Stimulated activated CD4-positive, alpha-beta T cell treated with anti-CD3 and anti-CD28 coated beads, Interleukin-1b, Interleukin-23, amount 100 ng/mL, for 48 hours (primary cell): ENCODE results near the gene TRIM3.
A peak's percentile ranks its signal among the peaks of the same experiment; 100 is the strongest.

Experiments used
- DNase-seq: peaks from one replicate; pipeline ENCODE4 v3.0.0-alpha.2; 2020

The TRIM3 gene

DNA sequence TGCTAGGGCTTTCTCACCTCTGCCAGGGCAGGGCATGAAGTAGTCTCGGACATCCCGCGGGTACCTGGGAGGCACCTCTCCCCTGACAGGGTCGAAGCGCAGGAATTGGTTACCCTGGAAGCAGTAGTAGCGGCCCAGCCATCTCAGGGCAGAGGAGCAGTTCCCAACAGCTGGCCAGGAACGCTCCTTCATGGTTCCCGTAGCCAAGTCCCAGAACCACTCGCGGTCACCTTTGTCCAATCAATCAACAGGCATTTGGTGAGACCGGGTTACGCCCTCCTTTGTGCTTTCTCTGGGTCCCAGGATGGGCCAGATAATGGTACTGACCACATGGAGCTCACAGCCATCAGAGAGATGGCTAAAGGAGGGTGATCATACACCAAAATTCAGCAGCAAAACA, 36.3 kb downstream of the TRIM3 start:
- no peak for DNase-seq

DNA sequence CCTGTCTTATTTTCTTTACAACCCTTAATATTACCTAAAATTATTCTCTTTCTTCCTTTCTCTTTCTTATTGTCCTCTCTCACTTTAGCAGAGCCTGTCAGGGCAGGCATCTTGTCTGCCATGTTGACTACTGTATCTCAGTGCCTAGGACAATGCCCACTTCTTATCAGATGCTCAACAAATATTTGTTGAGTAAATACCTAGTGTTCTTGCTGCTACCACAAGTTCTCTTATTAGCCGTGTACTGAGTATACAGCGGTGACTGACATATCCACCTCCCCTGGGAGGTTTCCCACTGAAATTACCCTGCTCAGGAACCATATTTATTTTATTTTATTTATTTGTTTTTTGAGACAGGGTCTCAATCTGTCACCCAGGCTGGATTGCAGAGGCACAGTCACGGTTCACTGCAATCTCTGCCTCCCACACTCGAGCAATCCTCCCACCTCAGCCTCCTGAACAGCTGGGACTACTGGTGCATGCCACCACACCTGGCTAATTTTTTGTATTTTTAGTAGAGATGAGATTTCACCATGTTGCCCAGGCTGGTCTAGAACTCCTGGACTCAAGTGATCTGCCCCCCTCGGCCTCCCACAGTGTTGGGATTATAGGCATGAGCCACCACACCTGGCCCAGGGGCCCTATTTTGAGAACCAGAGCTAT, 39.6 kb downstream of the TRIM3 start:
- no peak for DNase-seq

GRCh38 chr11:6431861-6432260, 41.9 kb downstream of the TRIM3 start:
- DNase-seq: no peak

DNA sequence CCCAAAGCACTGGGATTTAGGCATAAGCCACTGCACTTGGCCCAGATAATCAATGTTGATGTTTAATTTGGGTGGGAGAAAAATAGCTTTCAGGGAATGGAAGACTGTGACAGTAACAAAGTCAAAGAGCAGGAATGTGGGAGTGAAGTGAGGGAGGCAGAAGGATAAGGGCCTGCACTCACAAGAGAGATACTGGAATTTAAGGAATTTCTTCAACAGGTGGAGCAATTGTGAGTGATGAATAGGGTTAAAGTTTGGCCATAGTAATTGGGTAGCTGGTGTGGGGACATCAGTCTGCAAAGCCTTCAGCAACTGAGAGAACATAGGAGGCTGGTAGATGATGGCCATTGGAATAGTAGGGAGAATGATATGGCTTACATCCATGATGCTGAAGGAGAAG, 46.2 kb downstream of the TRIM3 start:
- no peak for DNase-seq

GRCh38 chr11:6420677-6421076, 53.1 kb downstream of the TRIM3 start:
- no peak for DNase-seq

DNA sequence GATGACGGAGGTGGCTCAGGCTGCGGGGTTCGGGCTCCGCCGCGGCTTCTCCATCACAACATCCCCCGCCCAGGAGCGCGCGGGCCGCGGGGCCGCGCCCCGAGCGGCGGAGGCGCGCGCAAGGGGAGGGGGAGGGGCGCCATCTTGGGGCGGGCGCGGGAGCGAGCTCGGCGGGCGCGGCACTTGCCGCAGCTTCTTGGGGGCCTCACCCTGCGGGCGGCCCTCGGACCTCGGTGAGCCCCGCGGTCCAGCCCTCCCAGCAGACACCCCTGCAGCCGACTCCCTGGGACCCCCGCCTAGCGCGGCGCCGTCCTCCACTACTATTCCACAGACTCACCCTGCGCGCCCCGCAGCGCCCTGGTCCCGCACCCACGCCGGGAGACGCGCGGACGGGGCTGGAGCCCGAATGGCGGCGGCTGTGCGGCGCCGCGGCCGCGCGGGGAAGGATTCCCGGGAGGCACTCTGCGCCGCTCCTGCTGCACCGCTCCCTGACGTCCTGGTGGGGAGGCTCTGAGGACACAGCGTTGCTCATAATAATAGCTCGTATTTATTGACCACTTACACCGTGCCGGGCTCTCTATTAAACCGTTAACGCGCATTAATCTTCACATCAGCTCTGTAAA, 54.6 kb downstream of the TRIM3 start, which contains the start of gene APBB1:
Gene APBB1 (minus strand): TSS at position 86 of the 623 bp plus-strand sequence. CDS start 7,747 bp downstream, outside the sequence.
- peak; percentile 57 for DNase-seq

GRCh38 chr11:6418557-6419008, 55.2 kb downstream of the TRIM3 start:
- no peak for DNase-seq

- DNase-seq: no peak
These were observed 55.7 kb downstream of the TRIM3 start for GRCh38 chr11:6417907-6418556.

- no peak for DNase-seq
These were observed 57.9 kb downstream of the TRIM3 start for GRCh38 chr11:6415797-6416196.

GRCh38 chr11:6414874-6415328, 58.8 kb downstream of the TRIM3 start:
- peak; percentile 56 for DNase-seq

GRCh38 chr11:6413791-6414201, 59.9 kb downstream of the TRIM3 start:
- peak; percentile 82 for DNase-seq

DNA sequence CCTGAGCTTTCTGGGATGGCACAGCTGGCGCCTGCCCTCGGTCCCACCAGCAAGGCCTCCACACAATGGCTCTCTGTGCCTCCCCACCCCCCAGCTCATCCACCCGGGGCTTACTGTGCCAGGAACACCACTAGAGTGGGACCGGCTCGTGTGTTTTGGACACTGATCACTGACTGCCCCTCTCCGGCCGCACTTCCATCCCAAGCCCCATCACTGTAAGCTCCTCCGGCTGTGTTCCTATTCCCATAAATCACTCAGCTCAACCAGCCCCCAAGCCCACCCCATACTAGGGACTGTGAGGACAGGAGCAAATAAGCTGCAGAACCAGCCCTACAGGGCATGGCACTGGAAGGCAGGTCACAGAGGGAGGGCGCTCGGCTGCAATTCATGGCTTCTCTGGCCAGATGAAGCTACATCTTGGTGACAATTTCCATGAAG, 62.1 kb downstream of the TRIM3 start:
- DNase-seq: no peak

DNA sequence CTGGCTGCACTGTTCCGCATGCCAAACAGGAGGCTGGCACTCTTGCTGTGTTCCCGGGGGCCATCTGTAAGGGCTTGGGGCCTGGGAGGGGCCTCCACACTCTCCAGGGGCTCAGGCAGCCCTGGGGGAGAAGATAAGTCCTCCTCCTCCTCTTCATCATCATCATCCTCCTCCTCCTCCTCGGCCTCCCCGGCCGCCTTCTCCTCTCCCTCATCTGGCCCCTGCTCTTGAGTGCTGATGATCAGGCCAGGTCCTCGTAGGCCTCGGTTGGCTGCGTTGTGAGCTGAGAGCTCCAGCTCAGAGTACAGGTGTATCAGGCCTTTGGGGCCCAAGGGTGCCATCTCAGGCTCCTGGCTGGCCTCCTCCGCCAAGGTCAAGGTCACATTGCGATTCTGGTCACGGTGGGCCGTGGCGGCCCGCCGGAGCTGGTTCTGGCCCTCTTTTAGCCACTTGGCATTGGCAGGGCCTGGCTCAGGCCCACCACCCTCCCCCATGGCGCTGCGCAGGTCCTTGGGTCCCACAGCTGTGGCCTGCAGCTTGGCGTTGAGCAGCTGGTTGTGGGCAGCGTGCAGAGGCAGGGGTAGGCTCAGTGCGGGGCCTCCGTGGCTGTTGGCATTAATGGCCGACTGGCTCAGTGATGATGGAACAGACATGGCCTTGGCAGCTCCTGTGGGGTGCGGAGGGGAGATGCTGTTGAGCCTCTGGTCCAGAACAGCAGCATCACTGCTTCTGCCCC, 62.9 kb downstream of the TRIM3 start:
- DNase-seq: no peak

DNA sequence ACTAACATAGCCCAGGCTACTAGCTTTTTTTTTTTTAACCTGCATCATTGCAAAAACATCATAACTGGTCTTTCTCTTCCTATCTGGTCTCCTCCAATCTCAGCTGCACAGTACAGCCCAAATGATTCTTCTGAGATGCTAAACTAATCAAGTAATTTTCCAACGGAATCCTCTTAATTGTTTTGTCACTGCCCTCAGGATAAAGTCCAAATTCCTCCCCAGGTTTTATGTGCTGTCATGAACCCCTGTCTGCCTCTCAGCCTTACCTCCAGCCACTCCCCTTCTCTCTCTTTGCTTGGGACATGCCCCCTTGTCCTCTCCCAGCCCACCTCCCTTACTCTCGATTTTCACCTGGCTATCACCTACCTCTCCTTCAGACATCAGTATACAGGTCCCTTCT, 67.4 kb downstream of the TRIM3 start:
- DNase-seq: no peak

- DNase-seq: no peak
These were observed 67.9 kb downstream of the TRIM3 start for GRCh38 chr11:6405846-6406245.

GRCh38 chr11:6405052-6405667, 68.6 kb downstream of the TRIM3 start:
- DNase-seq: no peak

DNA sequence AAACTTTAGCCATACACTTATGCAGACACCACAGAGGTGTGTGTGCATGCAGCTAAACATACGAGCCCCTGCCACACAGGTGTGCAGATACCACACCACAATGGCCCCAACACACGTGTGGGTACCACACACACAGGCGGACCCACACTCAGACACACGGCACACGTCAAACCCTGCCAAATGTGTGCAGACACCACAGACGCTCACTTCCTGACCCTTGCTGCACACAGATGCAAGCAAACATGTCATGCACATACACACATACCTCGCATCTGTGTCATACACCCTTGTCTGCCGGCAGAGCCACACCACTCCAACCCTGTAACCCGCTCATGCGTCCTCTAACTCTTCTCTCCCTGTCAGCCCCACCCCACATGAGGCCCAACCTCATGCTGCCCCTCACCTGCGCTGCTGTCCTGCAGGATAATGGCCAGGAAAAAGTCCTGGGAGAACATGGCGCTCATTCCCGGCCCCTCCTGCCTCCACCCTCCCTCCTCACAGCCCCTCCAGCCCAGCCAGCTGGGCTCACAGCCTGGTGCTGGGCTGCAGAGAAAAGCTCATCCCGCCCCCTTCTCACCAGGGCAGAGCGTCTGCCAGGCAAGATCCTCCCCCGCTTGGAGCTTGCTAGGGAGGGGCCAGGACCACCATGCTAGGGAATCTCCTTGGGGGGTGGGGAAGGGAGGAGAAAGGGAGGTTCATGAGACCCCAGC, 69.2 kb downstream of the TRIM3 start:
- peak; percentile 31 for DNase-seq

- no peak for DNase-seq
These were observed 70.2 kb downstream of the TRIM3 start for GRCh38 chr11:6403539-6403938.

- peak; percentile 74 for DNase-seq
These were observed 71.2 kb downstream of the TRIM3 start for GRCh38 chr11:6402561-6402981.

DNA sequence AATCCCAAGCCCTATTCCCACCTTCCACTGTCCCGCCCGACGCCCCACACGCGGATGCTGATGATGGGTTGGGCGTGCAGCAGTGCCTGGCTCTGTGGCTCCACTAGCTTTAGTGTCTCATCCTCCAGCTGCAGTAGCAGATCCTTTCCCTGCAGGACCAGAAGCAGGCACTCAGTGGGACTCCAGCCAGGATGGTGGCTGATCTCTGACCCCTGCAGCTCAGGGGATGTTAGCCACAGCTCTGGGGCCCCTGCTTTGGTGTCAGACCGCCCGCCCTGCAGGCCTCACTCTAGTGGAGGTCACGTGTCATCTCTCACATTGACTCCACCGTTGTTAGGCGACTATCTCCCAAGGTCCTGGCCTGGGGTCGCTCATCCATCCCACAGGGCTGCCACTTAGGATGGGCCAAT, 71.7 kb downstream of the TRIM3 start:
- DNase-seq: peak; percentile 27

DNA sequence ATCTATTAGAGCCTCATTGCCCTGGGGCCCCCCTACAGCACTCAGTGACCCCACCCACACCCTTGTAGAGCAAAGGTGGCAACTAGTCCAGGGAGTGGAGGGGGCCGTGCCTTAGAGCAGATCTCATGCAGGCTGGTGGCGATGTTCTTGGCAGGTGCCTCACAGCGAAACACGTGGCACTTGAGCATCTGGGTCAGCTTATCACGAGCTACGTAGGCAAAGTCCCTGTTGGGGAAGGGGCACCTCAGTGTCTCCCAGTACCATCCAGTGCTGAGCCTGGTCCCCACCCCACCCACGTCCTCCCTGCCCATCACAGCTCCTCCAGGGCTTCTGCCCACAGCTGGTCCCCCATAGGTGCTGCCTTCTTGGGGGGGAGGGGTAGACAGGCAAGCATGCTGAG, 72.3 kb downstream of the TRIM3 start:
- no peak for DNase-seq
